ENCODE data around the gene CDK5. TPM values are rescaled to one million over a fixed set of nuclear protein-coding genes. Genes with fewer than 3 reads are reported as not detected.
A peak's percentile ranks its signal among the peaks of the same experiment; 100 is the strongest.

Gene CDK5
- total and polyA plus RNA-seq, 2 of the 13 experiments (the other 11 are each of a cell fraction or from before 2014, with no cell fraction given) = 16.4 to 21.3 TPM

GRCh38 chr7:151080522-151081169, 22.9 kb upstream of the CDK5 start, which contains the start of gene FASTK (continued):
- TF ChIP-seq PHF8 (CRISPR knock-in tag; IDR thresholded peaks at IDR 0.05) = peak; percentile 95
- no peak for TF ChIP-seq ZBTB10 (CRISPR knock-in tag; IDR thresholded peaks at IDR 0.05; ENCODE audit: borderline replicate concordance)
- peak; percentile 72; the same call in 1 of the 2 replicates for TF ChIP-seq TOPORS (CRISPR knock-in tag; IDR thresholded peaks at IDR 0.05)
- no peak for TF ChIP-seq LCORL (IDR thresholded peaks at IDR 0.05)
- no peak; the same call in 1 of the 2 replicates for TF ChIP-seq LCORL (CRISPR knock-in tag; IDR thresholded peaks at IDR 0.05)
- TF ChIP-seq ZNF136 (CRISPR knock-in tag; IDR thresholded peaks at IDR 0.05; ENCODE audit: low read depth) = 0 out of 2 replicates have a peak, but pooled peaks have one; percentile 53
- peak; percentile 25; the same call in 1 of the 2 replicates for TF ChIP-seq ZNF777 (CRISPR knock-in tag; IDR thresholded peaks at IDR 0.05)
- TF ChIP-seq HOXA3 (CRISPR knock-in tag; IDR thresholded peaks at IDR 0.05) = peak; percentile 77
- TF ChIP-seq ZNF432 (CRISPR knock-in tag; IDR thresholded peaks at IDR 0.05; ENCODE audit: borderline replicate concordance) = no peak
- 0 out of 2 replicates have a peak, but pooled peaks have one; percentile 62 for TF ChIP-seq FLYWCH1 (CRISPR knock-in tag; IDR thresholded peaks at IDR 0.05)
- TF ChIP-seq ZGPAT (CRISPR knock-in tag; IDR thresholded peaks at IDR 0.05) = peak; percentile 79
- TF ChIP-seq RBM39 (IDR thresholded peaks at IDR 0.05; ENCODE audit: low read depth, low read length, poor library complexity, severe bottlenecking) = peak; percentile 78
- TF ChIP-seq CHD2 (IDR thresholded peaks at IDR 0.05; ENCODE audit: low read depth, low read length) = no peak; the same call in 1 of the 2 replicates
- TF ChIP-seq KLF13 (CRISPR knock-in tag; IDR thresholded peaks at IDR 0.05) = no peak
- TF ChIP-seq ZNF18 (CRISPR knock-in tag; IDR thresholded peaks at IDR 0.05; ENCODE audit: insufficient replicate concordance) = peak; percentile 38
- no peak for TF ChIP-seq ZNF230 (CRISPR knock-in tag; IDR thresholded peaks at IDR 0.05)
- peak; percentile 89 for TF ChIP-seq ZNF274 (CRISPR knock-in tag; IDR thresholded peaks at IDR 0.05)
- peak; percentile 39; the same call in 1 of the 2 replicates for TF ChIP-seq ARID5B (CRISPR knock-in tag; IDR thresholded peaks at IDR 0.05)
- TF ChIP-seq CERS6 (CRISPR knock-in tag; IDR thresholded peaks at IDR 0.05) = no peak

Measured in HepG2 (cell line).